Keratinocyte (primary cell): ENCODE results near the gene ARHGAP15.

Experiments
- EZH2 ChIP-seq: IDR thresholded peaks from one replicate; pipeline ENCODE4 v1.6.1; 2012; ENCODE audit warnings: inconsistent platforms, mild to moderate bottlenecking, low read length, moderate library complexity
- TF ChIP-seq, protein P1 (sequence below), 3 experiments: IDR thresholded peaks in 1 of 3; conservative IDR thresholded peaks in 1 of 3; optimal IDR thresholded peaks in 1 of 3; 2 replicates in 2 of 3; 3 replicates in 1 of 3; pipeline versions ENCODE3 to v1.5.1; 2011; ENCODE audit warnings: low read length in 3 of 3, mild to moderate bottlenecking in 3 of 3, moderate library complexity in 2 of 3, control low read depth in 1 of 3, inconsistent platforms in 1 of 3; ENCODE audit not compliant: insufficient read depth in 2 of 3; ENCODE audit errors: extremely low read depth in 1 of 3

GRCh38 chr2:143764706-143765105 is 635.5 kb downstream of the ARHGAP15 start:
- TF ChIP-seq EZH2, result no peak
- TF ChIP-seq, protein P1, sequence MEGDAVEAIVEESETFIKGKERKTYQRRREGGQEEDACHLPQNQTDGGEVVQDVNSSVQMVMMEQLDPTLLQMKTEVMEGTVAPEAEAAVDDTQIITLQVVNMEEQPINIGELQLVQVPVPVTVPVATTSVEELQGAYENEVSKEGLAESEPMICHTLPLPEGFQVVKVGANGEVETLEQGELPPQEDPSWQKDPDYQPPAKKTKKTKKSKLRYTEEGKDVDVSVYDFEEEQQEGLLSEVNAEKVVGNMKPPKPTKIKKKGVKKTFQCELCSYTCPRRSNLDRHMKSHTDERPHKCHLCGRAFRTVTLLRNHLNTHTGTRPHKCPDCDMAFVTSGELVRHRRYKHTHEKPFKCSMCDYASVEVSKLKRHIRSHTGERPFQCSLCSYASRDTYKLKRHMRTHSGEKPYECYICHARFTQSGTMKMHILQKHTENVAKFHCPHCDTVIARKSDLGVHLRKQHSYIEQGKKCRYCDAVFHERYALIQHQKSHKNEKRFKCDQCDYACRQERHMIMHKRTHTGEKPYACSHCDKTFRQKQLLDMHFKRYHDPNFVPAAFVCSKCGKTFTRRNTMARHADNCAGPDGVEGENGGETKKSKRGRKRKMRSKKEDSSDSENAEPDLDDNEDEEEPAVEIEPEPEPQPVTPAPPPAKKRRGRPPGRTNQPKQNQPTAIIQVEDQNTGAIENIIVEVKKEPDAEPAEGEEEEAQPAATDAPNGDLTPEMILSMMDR (optimal IDR thresholded peaks at IDR 0.05 in 1 of 3, IDR thresholded peaks at IDR 0.05 in 1 of 3, conservative IDR thresholded peaks at IDR 0.05 in 1 of 3; ENCODE audit: extremely low read depth in 1 of 3, insufficient read depth in 2 of 3, low read length in 3 of 3), result no peak
